K562 (cell line): ENCODE measurements around the gene TSSK2. TPM values are rescaled to one million over a fixed set of nuclear protein-coding genes. Genes with fewer than 3 reads are reported as not detected.

Source experiments
- BACH1 ChIP-seq: fragments of 200-800 bp; sonication (Bioruptor generic); IDR thresholded peaks from 2 replicates; pipeline ENCODE4 v1.6.1; 2016; ENCODE audit warnings: missing genetic modification characterization, missing compliant biosample characterization
- BRCA1 ChIP-seq, 2 experiments: fragments of 450-650 bp in 1 of 2; sonication (generic) in 1 of 2; formaldehyde crosslinking in 1 of 2; IDR thresholded peaks; 2 replicates each; pipeline versions ENCODE4 v1.5.0 to v1.6.1; 2017 to 2020; ENCODE audit warnings: mild to moderate bottlenecking in 1 of 2, missing genetic modification reagents in 1 of 2
- GABPA ChIP-seq: fragments of 200-800 bp; sonication (Bioruptor generic); conservative IDR thresholded peaks from 2 replicates; pipeline ENCODE4 v1.6.1; 2016; ENCODE audit warnings: low read depth, missing genetic modification characterization, missing compliant biosample characterization
- GATA2 ChIP-seq: sonication (generic); formaldehyde crosslinking; IDR thresholded peaks from 2 replicates; pipeline ENCODE4 v1.4.0; 2020; ENCODE audit warnings: mild to moderate bottlenecking, missing genetic modification reagents
- GTF2A2 ChIP-seq: IDR thresholded peaks from 2 replicates; pipeline ENCODE4 v1.6.1; 2016; ENCODE audit warnings: mild to moderate bottlenecking, missing genetic modification characterization, missing compliant biosample characterization
- HLTF ChIP-seq: fragments of 450-650 bp; IDR thresholded peaks from 2 replicates; pipeline ENCODE4 v1.6.1; 2016
- HNRNPUL1 ChIP-seq: fragments of 200-400 bp; formaldehyde crosslinking; IDR thresholded peaks from 2 replicates; pipeline ENCODE4 v1.6.1; 2017; ENCODE audit warnings: low read length
- JUNB ChIP-seq: fragments of 450-650 bp; formaldehyde crosslinking; conservative IDR thresholded peaks from 2 replicates; pipeline ENCODE4 v1.4.0; 2020; ENCODE audit warnings: mild to moderate bottlenecking
- MCM7 ChIP-seq, 2 experiments: fragments of 450-650 bp; IDR thresholded peaks; 2 replicates each; pipeline ENCODE4 v1.6.1; 2016 to 2018
- PML ChIP-seq: IDR thresholded peaks from 2 replicates; pipeline ENCODE4 v1.6.1; 2012; ENCODE audit warnings: low read length, inconsistent platforms
- SMAD2 ChIP-seq: fragments of 150-350 bp; IDR thresholded peaks from 2 replicates; pipeline ENCODE4 v1.6.1; 2014; ENCODE audit warnings: low read depth, mild to moderate bottlenecking, low read length
- TGIF2 ChIP-seq: sonication (generic); formaldehyde crosslinking; IDR thresholded peaks from 2 replicates; pipeline ENCODE4 v1.8.1; 2022; ENCODE audit warnings: mild to moderate bottlenecking, missing genetic modification reagents, moderate library complexity
- ZBTB1 ChIP-seq: sonication (generic); formaldehyde crosslinking; IDR thresholded peaks from 2 replicates; pipeline ENCODE4 v1.8.1; 2023; ENCODE audit warnings: missing genetic modification reagents, low read depth, mild to moderate bottlenecking, borderline replicate concordance
- ZFPM2 ChIP-seq: fragments of 250-450 bp; sonication (Bioruptor Pico); IDR thresholded peaks from 2 replicates; pipeline ENCODE4 v1.5.1; 2022; ENCODE audit warnings: mild to moderate bottlenecking
- ZNF143 ChIP-seq: sonication (generic); formaldehyde crosslinking; IDR thresholded peaks from 2 replicates; pipeline ENCODE4 v1.9.0; 2022; ENCODE audit warnings: mild to moderate bottlenecking, missing genetic modification reagents
- ZNF263 ChIP-seq: sonication (generic); formaldehyde crosslinking; IDR thresholded peaks from 2 replicates; pipeline ENCODE4 v1.8.0; 2022; ENCODE audit warnings: mild to moderate bottlenecking, missing genetic modification reagents, borderline replicate concordance
- polyA plus RNA-seq, 8 experiments: library from polyadenylated mRNA; depleted of rRNA in 4 of 8; stranded (reverse) in 5 of 8; unstranded in 3 of 8; fragments of >200 nt; fragmentation: Nextera tagmentation in 2 of 8; fragmentation: Illumina TruSeq in 1 of 8; extraction: Ambion mirVana in 2 of 8; extraction: Trizol in 1 of 8; gene quantifications; 2 replicates each; pipeline versions ENCODE4 v1.2.1 to v1.2.3, GENCODE V29; 2011 to 2014; ENCODE audit warnings: inconsistent platforms in 1 of 8, missing spikeins in 1 of 8
- total RNA-seq, 7 experiments: library from RNA; depleted of rRNA in 6 of 7; stranded (reverse); fragments of >200 nt in 6 of 7; fragmentation: Illumina TruSeq in 2 of 7; extraction: Trizol in 2 of 7; gene quantifications; 2 replicates each; pipeline versions ENCODE4 v1.2.1 to v1.2.3, GENCODE V29; 2011 to 2021; ENCODE audit warnings: low replicate concordance in 1 of 7
- TF ChIP-seq, protein P1 (sequence below): sonication (generic); formaldehyde crosslinking; IDR thresholded peaks from 2 replicates; pipeline ENCODE4 v1.8.0; 2023; ENCODE audit warnings: missing genetic modification reagents, mild to moderate bottlenecking, borderline replicate concordance
- TF ChIP-seq, protein P2 (sequence below), 2 experiments: fragments of 200-800 bp in 1 of 2; sonication (Bioruptor generic) in 1 of 2; sonication (generic) in 1 of 2; formaldehyde crosslinking in 1 of 2; IDR thresholded peaks in 1 of 2; conservative IDR thresholded peaks in 1 of 2; 2 replicates each; pipeline versions ENCODE4 v1.5.0 to v1.6.1; 2016 to 2020; ENCODE audit warnings: missing compliant biosample characterization in 1 of 2, missing genetic modification characterization in 1 of 2, missing genetic modification reagents in 1 of 2

Gene TSSK2
- total and polyA plus RNA-seq, 9 of the 15 experiments (the other 6 are each of a cell fraction or from before 2014, with no cell fraction given): 0.04 TPM; not detected in 8

DNA sequence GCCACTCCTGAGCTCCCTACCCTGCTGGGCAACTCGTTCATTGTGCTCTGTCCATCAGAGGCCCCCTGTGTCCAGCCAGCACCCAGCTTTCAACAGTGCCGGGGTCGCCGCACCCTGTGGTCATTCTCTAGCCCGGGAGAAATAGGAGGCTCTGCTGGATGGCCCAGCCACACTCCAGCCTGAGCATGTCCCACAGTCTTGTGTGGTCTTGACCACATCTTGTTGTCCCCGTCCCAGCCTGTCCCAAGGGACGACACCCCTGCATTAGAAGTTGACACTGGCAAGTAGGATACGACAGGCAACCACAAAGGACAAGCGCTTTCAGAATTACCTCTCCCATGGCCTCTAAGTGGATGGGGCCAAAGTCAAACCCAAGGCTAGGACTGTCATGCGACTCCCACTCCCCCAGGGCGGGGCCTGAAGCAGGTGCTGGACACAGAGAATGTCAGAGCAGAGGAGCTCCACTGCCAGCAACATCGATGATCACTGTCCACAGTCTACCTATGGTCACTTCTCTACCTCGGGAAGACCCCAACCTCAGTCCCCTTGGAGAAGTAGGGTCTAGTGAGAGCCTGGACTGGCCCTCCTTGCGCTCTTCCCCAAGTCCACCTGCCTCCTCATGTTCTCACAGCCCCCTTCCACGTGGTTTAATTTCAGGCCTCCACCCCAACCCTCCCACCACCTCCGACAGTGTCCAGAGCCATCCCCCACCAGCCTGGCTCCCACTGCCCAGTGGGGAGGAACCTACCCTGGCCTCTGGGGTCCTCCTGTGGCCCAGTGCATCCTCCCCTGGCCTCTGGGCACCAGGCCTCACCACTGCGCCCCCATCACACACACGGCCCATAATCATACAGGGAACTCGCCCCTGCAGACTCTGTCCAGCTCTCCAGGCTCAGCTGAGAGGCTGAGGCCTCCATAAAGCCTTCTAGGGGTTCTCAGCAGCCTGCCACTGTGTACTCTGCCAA is 4.5 kb upstream of the TSSK2 start (continued):
- TF ChIP-seq SMAD2: no peak
- no peak for TF ChIP-seq ZFPM2 (CRISPR knock-in tag)
- TF ChIP-seq GABPA (tag): no peak
- TF ChIP-seq JUNB (CRISPR knock-in tag): no peak
- TF ChIP-seq BRCA1 (IDR thresholded peaks at IDR 0.05): no peak
- no peak for TF ChIP-seq BRCA1 (CRISPR knock-in tag; IDR thresholded peaks at IDR 0.05)
- TF ChIP-seq BACH1: no peak
- TF ChIP-seq MCM7 (IDR thresholded peaks at IDR 0.05): peak in 1 of 2 experiments; percentile 60; a peak in 2 of 4 replicates
- no peak for TF ChIP-seq ZNF263 (CRISPR knock-in tag)
- TF ChIP-seq ZNF143 (CRISPR knock-in tag): no peak
- no peak for TF ChIP-seq PML
- TF ChIP-seq HNRNPUL1: no peak
- TF ChIP-seq GATA2 (CRISPR knock-in tag): no peak
- TF ChIP-seq, protein P1, sequence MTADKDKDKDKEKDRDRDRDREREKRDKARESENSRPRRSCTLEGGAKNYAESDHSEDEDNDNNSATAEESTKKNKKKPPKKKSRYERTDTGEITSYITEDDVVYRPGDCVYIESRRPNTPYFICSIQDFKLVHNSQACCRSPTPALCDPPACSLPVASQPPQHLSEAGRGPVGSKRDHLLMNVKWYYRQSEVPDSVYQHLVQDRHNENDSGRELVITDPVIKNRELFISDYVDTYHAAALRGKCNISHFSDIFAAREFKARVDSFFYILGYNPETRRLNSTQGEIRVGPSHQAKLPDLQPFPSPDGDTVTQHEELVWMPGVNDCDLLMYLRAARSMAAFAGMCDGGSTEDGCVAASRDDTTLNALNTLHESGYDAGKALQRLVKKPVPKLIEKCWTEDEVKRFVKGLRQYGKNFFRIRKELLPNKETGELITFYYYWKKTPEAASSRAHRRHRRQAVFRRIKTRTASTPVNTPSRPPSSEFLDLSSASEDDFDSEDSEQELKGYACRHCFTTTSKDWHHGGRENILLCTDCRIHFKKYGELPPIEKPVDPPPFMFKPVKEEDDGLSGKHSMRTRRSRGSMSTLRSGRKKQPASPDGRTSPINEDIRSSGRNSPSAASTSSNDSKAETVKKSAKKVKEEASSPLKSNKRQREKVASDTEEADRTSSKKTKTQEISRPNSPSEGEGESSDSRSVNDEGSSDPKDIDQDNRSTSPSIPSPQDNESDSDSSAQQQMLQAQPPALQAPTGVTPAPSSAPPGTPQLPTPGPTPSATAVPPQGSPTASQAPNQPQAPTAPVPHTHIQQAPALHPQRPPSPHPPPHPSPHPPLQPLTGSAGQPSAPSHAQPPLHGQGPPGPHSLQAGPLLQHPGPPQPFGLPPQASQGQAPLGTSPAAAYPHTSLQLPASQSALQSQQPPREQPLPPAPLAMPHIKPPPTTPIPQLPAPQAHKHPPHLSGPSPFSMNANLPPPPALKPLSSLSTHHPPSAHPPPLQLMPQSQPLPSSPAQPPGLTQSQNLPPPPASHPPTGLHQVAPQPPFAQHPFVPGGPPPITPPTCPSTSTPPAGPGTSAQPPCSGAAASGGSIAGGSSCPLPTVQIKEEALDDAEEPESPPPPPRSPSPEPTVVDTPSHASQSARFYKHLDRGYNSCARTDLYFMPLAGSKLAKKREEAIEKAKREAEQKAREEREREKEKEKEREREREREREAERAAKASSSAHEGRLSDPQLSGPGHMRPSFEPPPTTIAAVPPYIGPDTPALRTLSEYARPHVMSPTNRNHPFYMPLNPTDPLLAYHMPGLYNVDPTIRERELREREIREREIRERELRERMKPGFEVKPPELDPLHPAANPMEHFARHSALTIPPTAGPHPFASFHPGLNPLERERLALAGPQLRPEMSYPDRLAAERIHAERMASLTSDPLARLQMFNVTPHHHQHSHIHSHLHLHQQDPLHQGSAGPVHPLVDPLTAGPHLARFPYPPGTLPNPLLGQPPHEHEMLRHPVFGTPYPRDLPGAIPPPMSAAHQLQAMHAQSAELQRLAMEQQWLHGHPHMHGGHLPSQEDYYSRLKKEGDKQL (CRISPR knock-in tag): no peak
- TF ChIP-seq, protein P2, sequence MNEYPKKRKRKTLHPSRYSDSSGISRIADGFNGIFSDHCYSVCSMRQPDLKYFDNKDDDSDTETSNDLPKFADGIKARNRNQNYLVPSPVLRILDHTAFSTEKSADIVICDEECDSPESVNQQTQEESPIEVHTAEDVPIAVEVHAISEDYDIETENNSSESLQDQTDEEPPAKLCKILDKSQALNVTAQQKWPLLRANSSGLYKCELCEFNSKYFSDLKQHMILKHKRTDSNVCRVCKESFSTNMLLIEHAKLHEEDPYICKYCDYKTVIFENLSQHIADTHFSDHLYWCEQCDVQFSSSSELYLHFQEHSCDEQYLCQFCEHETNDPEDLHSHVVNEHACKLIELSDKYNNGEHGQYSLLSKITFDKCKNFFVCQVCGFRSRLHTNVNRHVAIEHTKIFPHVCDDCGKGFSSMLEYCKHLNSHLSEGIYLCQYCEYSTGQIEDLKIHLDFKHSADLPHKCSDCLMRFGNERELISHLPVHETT (CRISPR knock-in tag; conservative IDR thresholded peaks at IDR 0.05 in 1 of 2, IDR thresholded peaks at IDR 0.05 in 1 of 2): no peak
- TF ChIP-seq GTF2A2 (tag): no peak
- no peak for TF ChIP-seq ZBTB1 (CRISPR knock-in tag)
- TF ChIP-seq TGIF2 (CRISPR knock-in tag): no peak
- TF ChIP-seq HLTF: no peak
- TF ChIP-seq, all 486 proteins: peak for 9
